OCI-LY3 (cell line): Measurements from ENCODE around the gene AMDHD2.

Source experiments
- EZH2phosphoT487 ChIP-seq: fragments of 200-600 bp; shearing (Covaris generic); IDR thresholded peaks from 2 replicates; pipeline ENCODE4 v1.6.1; 2018; ENCODE audit warnings: antibody characterized with exemption, mixed run types, low read depth
- TF ChIP-seq, protein P1 (sequence below): fragments of 200-600, 300-600 bp; sonication (generic); IDR thresholded peaks from 2 replicates; pipeline ENCODE4 v1.5.1; 2014; ENCODE audit warnings: antibody characterized with exemption, low read length, low read depth

DNA sequence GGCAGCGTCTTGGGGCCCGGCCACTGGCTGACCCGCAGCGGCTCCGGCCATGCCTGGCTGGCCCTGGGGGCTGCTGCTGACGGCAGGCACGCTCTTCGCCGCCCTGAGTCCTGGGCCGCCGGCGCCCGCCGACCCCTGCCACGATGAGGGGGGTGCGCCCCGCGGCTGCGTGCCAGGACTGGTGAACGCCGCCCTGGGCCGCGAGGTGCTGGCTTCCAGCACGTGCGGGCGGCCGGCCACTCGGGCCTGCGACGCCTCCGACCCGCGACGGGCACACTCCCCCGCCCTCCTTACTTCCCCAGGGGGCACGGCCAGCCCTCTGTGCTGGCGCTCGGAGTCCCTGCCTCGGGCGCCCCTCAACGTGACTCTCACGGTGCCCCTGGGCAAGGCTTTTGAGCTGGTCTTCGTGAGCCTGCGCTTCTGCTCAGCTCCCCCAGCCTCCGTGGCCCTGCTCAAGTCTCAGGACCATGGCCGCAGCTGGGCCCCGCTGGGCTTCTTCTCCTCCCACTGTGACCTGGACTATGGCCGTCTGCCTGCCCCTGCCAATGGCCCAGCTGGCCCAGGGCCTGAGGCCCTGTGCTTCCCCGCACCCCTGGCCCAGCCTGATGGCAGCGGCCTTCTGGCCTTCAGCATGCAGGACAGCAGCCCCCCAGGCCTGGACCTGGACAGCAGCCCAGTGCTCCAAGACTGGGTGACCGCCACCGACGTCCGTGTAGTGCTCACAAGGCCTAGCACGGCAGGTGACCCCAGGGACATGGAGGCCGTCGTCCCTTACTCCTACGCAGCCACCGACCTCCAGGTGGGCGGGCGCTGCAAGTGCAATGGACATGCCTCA, 48.3 kb upstream of the AMDHD2 start:
- TF ChIP-seq, protein P1, sequence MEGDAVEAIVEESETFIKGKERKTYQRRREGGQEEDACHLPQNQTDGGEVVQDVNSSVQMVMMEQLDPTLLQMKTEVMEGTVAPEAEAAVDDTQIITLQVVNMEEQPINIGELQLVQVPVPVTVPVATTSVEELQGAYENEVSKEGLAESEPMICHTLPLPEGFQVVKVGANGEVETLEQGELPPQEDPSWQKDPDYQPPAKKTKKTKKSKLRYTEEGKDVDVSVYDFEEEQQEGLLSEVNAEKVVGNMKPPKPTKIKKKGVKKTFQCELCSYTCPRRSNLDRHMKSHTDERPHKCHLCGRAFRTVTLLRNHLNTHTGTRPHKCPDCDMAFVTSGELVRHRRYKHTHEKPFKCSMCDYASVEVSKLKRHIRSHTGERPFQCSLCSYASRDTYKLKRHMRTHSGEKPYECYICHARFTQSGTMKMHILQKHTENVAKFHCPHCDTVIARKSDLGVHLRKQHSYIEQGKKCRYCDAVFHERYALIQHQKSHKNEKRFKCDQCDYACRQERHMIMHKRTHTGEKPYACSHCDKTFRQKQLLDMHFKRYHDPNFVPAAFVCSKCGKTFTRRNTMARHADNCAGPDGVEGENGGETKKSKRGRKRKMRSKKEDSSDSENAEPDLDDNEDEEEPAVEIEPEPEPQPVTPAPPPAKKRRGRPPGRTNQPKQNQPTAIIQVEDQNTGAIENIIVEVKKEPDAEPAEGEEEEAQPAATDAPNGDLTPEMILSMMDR = no peak
- no peak for TF ChIP-seq EZH2phosphoT487
